IMR-90 (cell line): ENCODE results near the gene SPOCK3. TPM values are rescaled to one million over a fixed set of nuclear protein-coding genes. Genes with fewer than 3 reads are reported as not detected.

Source experiments
- ATAC-seq: fragments of 200-7000 bp; cut with Tn5 transposase; 2 replicates; pipeline ENCODE4 v1.9.1; 2020; ENCODE audit warnings: low read depth, mild to moderate bottlenecking, moderate library complexity
- BruUV-seq: library from RNA; stranded (reverse); fragments of 400-500 nt; replicated peaks from 2 replicates; lab custom pipeline; 2021; lab: Mats Ljungman, UMichigan
- CTCF ChIA-PET: fragments of 300-600 bp; formaldehyde crosslinking; extraction: SDS; loops from one replicate; lab custom pipeline; 2021; ENCODE audit warnings: antibody characterized with exemption; lab: Yijun Ruan, JAX
- POLR2A ChIA-PET: fragments of 300-600 bp; sonication (Branson Sonifier 250); formaldehyde crosslinking; loops from one replicate; lab custom pipeline; 2022; ENCODE audit warnings: antibody characterized with exemption; ENCODE audit not compliant: unreplicated experiment; lab: Charles Lee
- DNase-seq: peaks from one replicate; pipeline ENCODE4 v3.0.0; 2013
- H2AFZ ChIP-seq: replicated peaks from 2 replicates; pipeline ENCODE3; 2013; ENCODE audit warnings: low read length, mild to moderate bottlenecking; ENCODE audit not compliant: poor library complexity
- H2AK5ac ChIP-seq: 2 replicates; pipeline ENCODE4 v1.6.1; 2013; ENCODE audit warnings: low read depth, low read length, inconsistent platforms
- H2AK9ac ChIP-seq: replicated peaks from 2 replicates; pipeline ENCODE3; 2013; ENCODE audit warnings: mild to moderate bottlenecking, low read depth, low read length, moderate library complexity; ENCODE audit not compliant: poor library complexity
- H2BK120ac ChIP-seq: 2 replicates; pipeline ENCODE4 v1.6.1; 2013; ENCODE audit warnings: low read depth, low read length, inconsistent platforms
- H2BK15ac ChIP-seq: 3 replicates; pipeline ENCODE4 v1.6.1; 2013; ENCODE audit warnings: low read depth, low read length, inconsistent platforms
- H2BK20ac ChIP-seq: 2 replicates; pipeline ENCODE4 v1.6.1; 2013; ENCODE audit warnings: low read depth, mild to moderate bottlenecking, inconsistent platforms, low read length, moderate library complexity
- H2BK5ac ChIP-seq: 2 replicates; pipeline ENCODE4 v1.6.1; 2013; ENCODE audit warnings: mild to moderate bottlenecking, low read depth, low read length, inconsistent platforms; ENCODE audit not compliant: poor library complexity, severe bottlenecking
- H3K14ac ChIP-seq: replicated peaks from 2 replicates; pipeline ENCODE4 v1.6.1; 2013; ENCODE audit warnings: low read depth, low read length, inconsistent platforms
- H3K18ac ChIP-seq: 2 replicates; pipeline ENCODE4 v1.6.1; 2013; ENCODE audit warnings: low read depth, low read length, control low read depth
- H3K23ac ChIP-seq: 2 replicates; pipeline ENCODE4 v1.6.1; 2013; ENCODE audit warnings: low read depth, low read length, inconsistent platforms
- H3K27ac ChIP-seq: 2 replicates; pipeline ENCODE4 v1.5.1; 2013; ENCODE audit warnings: mild to moderate bottlenecking, control low read depth, low read length; ENCODE audit not compliant: insufficient read depth
- H3K27me3 ChIP-seq: 2 replicates; pipeline ENCODE4 v1.6.1; 2013; ENCODE audit warnings: low read length; ENCODE audit not compliant: control insufficient read depth, insufficient read depth
- H3K36me3 ChIP-seq: 2 replicates; pipeline ENCODE4 v1.6.1; 2013; ENCODE audit warnings: low read length, mixed read lengths; ENCODE audit not compliant: control insufficient read depth, insufficient read depth
- H3K4ac ChIP-seq: 2 replicates; pipeline ENCODE4 v1.6.1; 2013; ENCODE audit warnings: low read depth, low read length, inconsistent platforms
- H3K4me1 ChIP-seq: 2 replicates; pipeline ENCODE4 v1.6.1; 2013; ENCODE audit warnings: low read length, mixed read lengths; ENCODE audit not compliant: control insufficient read depth, insufficient read depth
- H3K4me2 ChIP-seq: 2 replicates; pipeline ENCODE4 v1.6.1; 2013; ENCODE audit warnings: low read depth, mild to moderate bottlenecking, control low read depth, low read length, moderate library complexity
- H3K4me3 ChIP-seq: 2 replicates; pipeline ENCODE4 v1.5.1; 2013; ENCODE audit warnings: low read depth, mild to moderate bottlenecking, control low read depth, low read length, moderate library complexity; ENCODE audit not compliant: insufficient read depth
- H3K56ac ChIP-seq: 2 replicates; pipeline ENCODE4 v1.6.1; 2013; ENCODE audit warnings: low read length, inconsistent platforms; ENCODE audit not compliant: insufficient read depth; ENCODE audit errors: extremely low read depth
- H3K79me1 ChIP-seq, 2 experiments: 2 replicates each; pipeline ENCODE4 v1.6.1; 2013; ENCODE audit warnings: low read length in 2 of 2, inconsistent platforms in 1 of 2, low read depth in 1 of 2
- H3K9ac ChIP-seq: 2 replicates; pipeline ENCODE4 v1.6.1; 2013; ENCODE audit warnings: low read depth, low read length, control low read depth
- H3K9me1 ChIP-seq: 2 replicates; pipeline ENCODE4 v1.6.1; 2013; ENCODE audit warnings: low read length, inconsistent platforms; ENCODE audit not compliant: insufficient read depth
- H3K9me3 ChIP-seq: 2 replicates; pipeline ENCODE4 v1.6.1; 2013; ENCODE audit warnings: low read length; ENCODE audit not compliant: control insufficient read depth, insufficient read depth
- H4K20me1 ChIP-seq: 2 replicates; pipeline ENCODE4 v1.6.1; 2013; ENCODE audit warnings: low read length, inconsistent platforms; ENCODE audit not compliant: insufficient read depth
- H4K5ac ChIP-seq: 2 replicates; pipeline ENCODE4 v1.6.1; 2013; ENCODE audit warnings: mild to moderate bottlenecking, low read depth, low read length, control low read depth
- H4K8ac ChIP-seq, 2 experiments: 2 replicates each; pipeline ENCODE4 v1.6.1; 2013; ENCODE audit warnings: low read depth in 2 of 2, low read length in 2 of 2, control low read depth in 1 of 2, inconsistent platforms in 1 of 2
- H4K91ac ChIP-seq: 2 replicates; pipeline ENCODE4 v1.6.1; 2013; ENCODE audit warnings: low read depth, low read length, inconsistent platforms; ENCODE audit not compliant: insufficient read depth
- BHLHE40 ChIP-seq: fragments of 150-350 bp; IDR thresholded peaks from 2 replicates; pipeline ENCODE4 v1.6.1; 2016; ENCODE audit warnings: mild to moderate bottlenecking, low read depth, low read length
- CEBPB ChIP-seq: IDR thresholded peaks from 2 replicates; pipeline ENCODE4 v1.6.1; 2012; ENCODE audit warnings: low read depth, low read length, improper control_type of control experiment
- CHD1 ChIP-seq: IDR thresholded peaks from 2 replicates; pipeline ENCODE4 v1.6.1; 2012; ENCODE audit warnings: low read depth, low read length, improper control_type of control experiment
- CTCF ChIP-seq: conservative IDR thresholded peaks from 2 replicates; pipeline ENCODE4 v1.5.1; 2012; ENCODE audit warnings: mild to moderate bottlenecking, low read depth, low read length, improper control_type of control experiment
- ELK1 ChIP-seq: fragments of 150-350 bp; IDR thresholded peaks from 2 replicates; pipeline ENCODE4 v1.6.1; 2016; ENCODE audit warnings: low read depth, mild to moderate bottlenecking, low read length, moderate library complexity, borderline replicate concordance
- FOS ChIP-seq: fragments of 150-350 bp; IDR thresholded peaks from 2 replicates; pipeline ENCODE4 v1.6.1; 2016; ENCODE audit warnings: low read depth, low read length
- MAFK ChIP-seq: IDR thresholded peaks from 2 replicates; pipeline ENCODE4 v1.6.1; 2012; ENCODE audit warnings: low read depth, low read length, improper control_type of control experiment
- MAZ ChIP-seq: IDR thresholded peaks from 2 replicates; pipeline ENCODE4 v1.6.1; 2012; ENCODE audit warnings: low read depth, mild to moderate bottlenecking, low read length, improper control_type of control experiment, moderate library complexity, borderline replicate concordance
- MXI1 ChIP-seq: IDR thresholded peaks from 2 replicates; pipeline ENCODE4 v1.6.1; 2012; ENCODE audit warnings: low read depth, mild to moderate bottlenecking, low read length, moderate library complexity, borderline replicate concordance
- NFE2L2 ChIP-seq: fragments of 150-350 bp; IDR thresholded peaks from 2 replicates; pipeline ENCODE4 v1.6.1; 2016; ENCODE audit warnings: low read depth, mild to moderate bottlenecking, low read length
- POLR2A ChIP-seq: IDR thresholded peaks from 2 replicates; pipeline ENCODE4 v1.6.1; 2012; ENCODE audit warnings: mild to moderate bottlenecking, low read depth, low read length
- RAD21 ChIP-seq: IDR thresholded peaks from 2 replicates; pipeline ENCODE4 v1.6.1; 2012; ENCODE audit warnings: low read length, improper control_type of control experiment
- RCOR1 ChIP-seq: IDR thresholded peaks from 2 replicates; pipeline ENCODE4 v1.6.1; 2012; ENCODE audit warnings: mild to moderate bottlenecking, low read length, improper control_type of control experiment; ENCODE audit not compliant: insufficient replicate concordance
- RFX5 ChIP-seq: IDR thresholded peaks from 2 replicates; pipeline ENCODE4 v1.8.0; 2012; ENCODE audit warnings: low read depth, mild to moderate bottlenecking, low read length, moderate library complexity
- SMC3 ChIP-seq: fragments of 150-350 bp; IDR thresholded peaks from 2 replicates; pipeline ENCODE4 v1.6.1; 2016; ENCODE audit warnings: low read depth, mild to moderate bottlenecking, antibody characterized with exemption, low read length, moderate library complexity
- USF2 ChIP-seq: fragments of 150-350 bp; IDR thresholded peaks from 2 replicates; pipeline ENCODE4 v1.6.1; 2017; ENCODE audit warnings: mild to moderate bottlenecking, antibody characterized with exemption, low read length, low read depth
- WGBS, 2 experiments: methylation state at CpG; one replicate each; pipeline versions ENCODE4 v1.1.5 to v1.1.7; 2013; ENCODE audit warnings: missing lambda C conversion rate in 2 of 2; ENCODE audit not compliant: insufficient read length in 1 of 2; ENCODE audit errors: extremely low coverage in 2 of 2; 5-methylcytosine and 5-hydroxymethylcytosine counted together
- dilution Hi-C: fragments of 300-500 bp; cut with HindIII; formaldehyde crosslinking; loops from one replicate; pipeline ENCODE4 v1.14.3; 2018; ENCODE audit warnings: low sequenced_read_pairs; ENCODE audit not compliant: unreplicated experiment
- in situ Hi-C: fragments of 300-500 bp; cut with MboI; formaldehyde crosslinking; loops from 3 replicates; pipeline ENCODE4 v1.14.3; 2019; ENCODE audit warnings: low sequenced_read_pairs, inconsistent platforms, mixed read lengths
- intact Hi-C: fragments of 100-400 bp; cut with micrococcal nuclease; formaldehyde crosslinking; loops from 2 replicates; pipeline ENCODE4 v1.10.0; 2022
- polyA plus RNA-seq, 3 experiments: library from polyadenylated mRNA; depleted of rRNA; stranded (reverse); fragments of >200 nt; gene quantifications; 2 replicates each; pipeline ENCODE4 v1.2.3, GENCODE V29; 2012; ENCODE audit warnings: low replicate concordance in 1 of 3
- total RNA-seq: library from RNA; depleted of rRNA; stranded (reverse); fragments of >200 nt; gene quantifications from 2 replicates; pipeline ENCODE4 v1.2.3, GENCODE V29; 2012

The SPOCK3 gene
- total and polyA plus RNA-seq, 2 of the 4 experiments (the other 2 are of a cell fraction) = not detected

- ChIA-PET CTCF (no interaction called here), POLR2A (no interaction called here)
- no peak overlapping the region for H4K91ac ChIP-seq
- H3K4me1 ChIP-seq = no peaks in the 10 kb centered on the region
- no peak overlapping the region for H3K14ac ChIP-seq
- BruUV-seq = no TSS peak
- peak overlapping the region; percentile 78 for H3K4me2 ChIP-seq
- no peak for DNase-seq
- in situ Hi-C loops = no loop called here
- H3K27me3 ChIP-seq = peaks cover 7% of the 10 kb centered on the region; the same call in 1 of the 2 replicates
- H3K23ac ChIP-seq = no peak overlapping the region
- no peak overlapping the region for H3K4ac ChIP-seq
- H4K20me1 ChIP-seq = no peaks in the 10 kb centered on the region
- no peak overlapping the region for H4K5ac ChIP-seq
- no peak overlapping the region for H2AK5ac ChIP-seq
- no peak overlapping the region for H3K56ac ChIP-seq
- no peak overlapping the region for H4K8ac ChIP-seq
- H3K36me3 ChIP-seq = no peaks in the 10 kb centered on the region
- no peak overlapping the region for H3K9ac ChIP-seq
- H3K79me1 ChIP-seq = no peaks in the 10 kb centered on the region
- H3K4me3 ChIP-seq = peak overlapping the region; percentile 37
- TF ChIP-seq BHLHE40 (no peak), FOS (no peak), MAZ (no peak), SMC3 (no peak), MAFK (no peak), CHD1 (no peak), RCOR1 (no peak), ELK1 (no peak), USF2 (no peak), RFX5 (no peak), CTCF (no peak), CEBPB (no peak), RAD21 (no peak), MXI1 (no peak), NFE2L2 (no peak), POLR2A (no peak)
- no peaks in the 10 kb centered on the region for H3K9me1 ChIP-seq
- H2AFZ ChIP-seq = peak overlapping the region; percentile 72
- H2BK15ac ChIP-seq = no peak overlapping the region
- H3K27ac ChIP-seq = no peak overlapping the region
- intact Hi-C loops = no loop called here
- no peak overlapping the region for H2BK20ac ChIP-seq
- no peaks in the 10 kb centered on the region for H3K9me3 ChIP-seq
- no CpG with 5 or more reads among the region's 40 CpGs for WGBS, 2 experiments
- dilution Hi-C loops = no loop called here
- ATAC-seq = no peak
- H2BK5ac ChIP-seq = no peak overlapping the region
- no peak overlapping the region for H2BK120ac ChIP-seq
- peak overlapping the region; percentile 57 for H2AK9ac ChIP-seq
- H3K18ac ChIP-seq = no peak overlapping the region
Observed at GRCh38 chr4:167233685-167234315, 494 bp downstream of the SPOCK3 start.
